Measurements from ENCODE around the gene PPP2R5B. TPM values are rescaled to one million over a fixed set of nuclear protein-coding genes. Genes with fewer than 3 reads are reported as not detected.

Gene PPP2R5B
- total RNA-seq (2014; rRNA removed; shearing (Covaris generic)): 5.0 and 6.0 TPM in 2 replicates

- Histone ChIP-seq H3K4me3 (ENCODE audit: insufficient read depth, low read depth, low read length) (peak within 1 kb of the TSS; percentile 72), H3K27me3 (ENCODE audit: control insufficient read depth, insufficient read depth, low read length) (peaks cover 5% of the 10 kb centered on the region), H3K36me3 (replicated peaks; ENCODE audit: control insufficient read depth, insufficient read depth, low read length) (no peaks in the 10 kb centered on the region)
- peak; percentile 97 for DNase-seq
These were observed at the start of gene PPP2R5B for GRCh38 chr11:64923944-64924909. Gene PPP2R5B (plus strand): TSS chr11:64924689. CDS start chr11:64925735, 1,046 bp downstream.

- Histone ChIP-seq H3K36me3 (replicated peaks; ENCODE audit: control insufficient read depth, insufficient read depth, low read length) (no peaks in the 10 kb centered on the region; the same call in none of the 2 replicates), H3K4me3 (ENCODE audit: insufficient read depth, low read depth, low read length) (no peak overlapping the region), H3K27me3 (ENCODE audit: control insufficient read depth, insufficient read depth, low read length) (peaks cover 2% of the 10 kb centered on the region)
- DNase-seq: no peak
These were observed 48.9 kb upstream of the PPP2R5B start for GRCh38 chr11:64875369-64876228.

- DNase-seq: no peak
- H3K27me3 ChIP-seq (ENCODE audit: control insufficient read depth, insufficient read depth, low read length): peaks cover 2% of the 10 kb centered on the region
- no peaks in the 10 kb centered on the region; the same call in none of the 2 replicates for H3K36me3 ChIP-seq (replicated peaks; ENCODE audit: control insufficient read depth, insufficient read depth, low read length)
- H3K4me3 ChIP-seq (ENCODE audit: insufficient read depth, low read depth, low read length): no peak overlapping the region
These were observed 48.2 kb upstream of the PPP2R5B start for GRCh38 chr11:64876229-64876750.

- H3K36me3 ChIP-seq (replicated peaks; ENCODE audit: control insufficient read depth, insufficient read depth, low read length): no peaks in the 10 kb centered on the region; the same call in 1 of the 2 replicates
- no peak for DNase-seq
- peak overlapping the region; percentile 98 for H3K4me3 ChIP-seq (ENCODE audit: insufficient read depth, low read depth, low read length)
- H3K27me3 ChIP-seq (ENCODE audit: control insufficient read depth, insufficient read depth, low read length): peaks cover 2% of the 10 kb centered on the region
These were observed 47.6 kb upstream of the PPP2R5B start for GRCh38 chr11:64876835-64877341.

GRCh38 chr11:64877390-64878222 lies 46.9 kb upstream of the PPP2R5B start:
- no peak for DNase-seq
- peaks cover 2% of the 10 kb centered on the region for H3K27me3 ChIP-seq (ENCODE audit: control insufficient read depth, insufficient read depth, low read length)
- H3K36me3 ChIP-seq (replicated peaks; ENCODE audit: control insufficient read depth, insufficient read depth, low read length): no peaks in the 10 kb centered on the region; the same call in 1 of the 2 replicates
- H3K4me3 ChIP-seq (ENCODE audit: insufficient read depth, low read depth, low read length): peak overlapping the region; percentile 98

GRCh38 chr11:64878223-64878493 lies 46.3 kb upstream of the PPP2R5B start:
- H3K4me3 ChIP-seq (ENCODE audit: insufficient read depth, low read depth, low read length): peak overlapping the region; percentile 98
- no peaks in the 10 kb centered on the region; the same call in 1 of the 2 replicates for H3K36me3 ChIP-seq (replicated peaks; ENCODE audit: control insufficient read depth, insufficient read depth, low read length)
- no peak for DNase-seq
- H3K27me3 ChIP-seq (ENCODE audit: control insufficient read depth, insufficient read depth, low read length): peaks cover 2% of the 10 kb centered on the region

- Histone ChIP-seq H3K27me3 (ENCODE audit: control insufficient read depth, insufficient read depth, low read length) (peaks cover 2% of the 10 kb centered on the region), H3K4me3 (ENCODE audit: insufficient read depth, low read depth, low read length) (peak within 1 kb of the TSS; percentile 98), H3K36me3 (replicated peaks; ENCODE audit: control insufficient read depth, insufficient read depth, low read length) (no peaks in the 10 kb centered on the region; the same call in 1 of the 2 replicates)
- peak; percentile 100 for DNase-seq
These were observed 45.8 kb upstream of the PPP2R5B start, which contains the start of gene EHD1 for GRCh38 chr11:64878494-64879243. Gene EHD1 (minus strand): TSS chr11:64878621. CDS start chr11:64878464, 157 bp downstream.

GRCh38 chr11:64879244-64879900 lies 45.1 kb upstream of the PPP2R5B start:
- H3K36me3 ChIP-seq (replicated peaks; ENCODE audit: control insufficient read depth, insufficient read depth, low read length): no peaks in the 10 kb centered on the region; the same call in 1 of the 2 replicates
- peaks cover 2% of the 10 kb centered on the region for H3K27me3 ChIP-seq (ENCODE audit: control insufficient read depth, insufficient read depth, low read length)
- DNase-seq: peak; percentile 48
- peak overlapping the region; percentile 83 for H3K4me3 ChIP-seq (ENCODE audit: insufficient read depth, low read depth, low read length)

GRCh38 chr11:64880240-64881001 lies 44.1 kb upstream of the PPP2R5B start:
- Histone ChIP-seq H3K27me3 (ENCODE audit: control insufficient read depth, insufficient read depth, low read length) (peaks cover 2% of the 10 kb centered on the region), H3K36me3 (replicated peaks; ENCODE audit: control insufficient read depth, insufficient read depth, low read length) (no peaks in the 10 kb centered on the region), H3K4me3 (ENCODE audit: insufficient read depth, low read depth, low read length) (no peak overlapping the region)
- no peak for DNase-seq

- peaks cover 2% of the 10 kb centered on the region for H3K27me3 ChIP-seq (ENCODE audit: control insufficient read depth, insufficient read depth, low read length)
- no peak overlapping the region for H3K4me3 ChIP-seq (ENCODE audit: insufficient read depth, low read depth, low read length)
- no peaks in the 10 kb centered on the region for H3K36me3 ChIP-seq (replicated peaks; ENCODE audit: control insufficient read depth, insufficient read depth, low read length)
- DNase-seq: no peak
These were observed 43.0 kb upstream of the PPP2R5B start for GRCh38 chr11:64881476-64881875.

- H3K4me3 ChIP-seq (ENCODE audit: insufficient read depth, low read depth, low read length): no peak overlapping the region
- DNase-seq: no peak
These were observed 42.2 kb upstream of the PPP2R5B start for GRCh38 chr11:64882243-64882642.

GRCh38 chr11:64883575-64883974 lies 40.9 kb upstream of the PPP2R5B start:
- Histone ChIP-seq H3K36me3 (replicated peaks; ENCODE audit: control insufficient read depth, insufficient read depth, low read length) (no peaks in the 10 kb centered on the region), H3K27me3 (ENCODE audit: control insufficient read depth, insufficient read depth, low read length) (no peaks in the 10 kb centered on the region), H3K4me3 (ENCODE audit: insufficient read depth, low read depth, low read length) (no peak overlapping the region)
- no peak for DNase-seq

More at GRCh38 chr11:64882243-64882642, 42.2 kb upstream of the PPP2R5B start:
- peaks cover 2% of the 10 kb centered on the region for H3K27me3 ChIP-seq (ENCODE audit: control insufficient read depth, insufficient read depth, low read length)
- no peaks in the 10 kb centered on the region for H3K36me3 ChIP-seq (replicated peaks; ENCODE audit: control insufficient read depth, insufficient read depth, low read length)
